IMR-90 (cell line): ENCODE results near the gene GBF1. TPM values are rescaled to one million over a fixed set of nuclear protein-coding genes. Genes with fewer than 3 reads are reported as not detected.

Experiments
- ATAC-seq: fragments of 200-7000 bp; cut with Tn5 transposase; 2 replicates; pipeline ENCODE4 v1.9.1; 2020; ENCODE audit warnings: low read depth, mild to moderate bottlenecking, moderate library complexity
- BruUV-seq: library from RNA; stranded (reverse); fragments of 400-500 nt; replicated peaks from 2 replicates; lab custom pipeline; 2021; lab: Mats Ljungman, UMichigan
- CTCF ChIA-PET: fragments of 300-600 bp; formaldehyde crosslinking; extraction: SDS; loops from one replicate; lab custom pipeline; 2021; ENCODE audit warnings: antibody characterized with exemption; lab: Yijun Ruan, JAX
- POLR2A ChIA-PET: fragments of 300-600 bp; sonication (Branson Sonifier 250); formaldehyde crosslinking; loops from one replicate; lab custom pipeline; 2022; ENCODE audit warnings: antibody characterized with exemption; ENCODE audit not compliant: unreplicated experiment; lab: Charles Lee
- DNase-seq: peaks from one replicate; pipeline ENCODE4 v3.0.0; 2013
- H2AFZ ChIP-seq: replicated peaks from 2 replicates; pipeline ENCODE3; 2013; ENCODE audit warnings: low read length, mild to moderate bottlenecking; ENCODE audit not compliant: poor library complexity
- H2AK5ac ChIP-seq: 2 replicates; pipeline ENCODE4 v1.6.1; 2013; ENCODE audit warnings: low read depth, low read length, inconsistent platforms
- H2AK9ac ChIP-seq: replicated peaks from 2 replicates; pipeline ENCODE3; 2013; ENCODE audit warnings: mild to moderate bottlenecking, low read depth, low read length, moderate library complexity; ENCODE audit not compliant: poor library complexity
- H2BK120ac ChIP-seq: 2 replicates; pipeline ENCODE4 v1.6.1; 2013; ENCODE audit warnings: low read depth, low read length, inconsistent platforms
- H2BK15ac ChIP-seq: 3 replicates; pipeline ENCODE4 v1.6.1; 2013; ENCODE audit warnings: low read depth, low read length, inconsistent platforms
- H2BK20ac ChIP-seq: 2 replicates; pipeline ENCODE4 v1.6.1; 2013; ENCODE audit warnings: low read depth, mild to moderate bottlenecking, inconsistent platforms, low read length, moderate library complexity
- H2BK5ac ChIP-seq: 2 replicates; pipeline ENCODE4 v1.6.1; 2013; ENCODE audit warnings: mild to moderate bottlenecking, low read depth, low read length, inconsistent platforms; ENCODE audit not compliant: poor library complexity, severe bottlenecking
- H3K14ac ChIP-seq: replicated peaks from 2 replicates; pipeline ENCODE4 v1.6.1; 2013; ENCODE audit warnings: low read depth, low read length, inconsistent platforms
- H3K18ac ChIP-seq: 2 replicates; pipeline ENCODE4 v1.6.1; 2013; ENCODE audit warnings: low read depth, low read length, control low read depth
- H3K23ac ChIP-seq: 2 replicates; pipeline ENCODE4 v1.6.1; 2013; ENCODE audit warnings: low read depth, low read length, inconsistent platforms
- H3K27ac ChIP-seq: 2 replicates; pipeline ENCODE4 v1.5.1; 2013; ENCODE audit warnings: mild to moderate bottlenecking, control low read depth, low read length; ENCODE audit not compliant: insufficient read depth
- H3K27me3 ChIP-seq: 2 replicates; pipeline ENCODE4 v1.6.1; 2013; ENCODE audit warnings: low read length; ENCODE audit not compliant: control insufficient read depth, insufficient read depth
- H3K36me3 ChIP-seq: 2 replicates; pipeline ENCODE4 v1.6.1; 2013; ENCODE audit warnings: low read length, mixed read lengths; ENCODE audit not compliant: control insufficient read depth, insufficient read depth
- H3K4ac ChIP-seq: 2 replicates; pipeline ENCODE4 v1.6.1; 2013; ENCODE audit warnings: low read depth, low read length, inconsistent platforms
- H3K4me1 ChIP-seq: 2 replicates; pipeline ENCODE4 v1.6.1; 2013; ENCODE audit warnings: low read length, mixed read lengths; ENCODE audit not compliant: control insufficient read depth, insufficient read depth
- H3K4me2 ChIP-seq: 2 replicates; pipeline ENCODE4 v1.6.1; 2013; ENCODE audit warnings: low read depth, mild to moderate bottlenecking, control low read depth, low read length, moderate library complexity
- H3K4me3 ChIP-seq: 2 replicates; pipeline ENCODE4 v1.5.1; 2013; ENCODE audit warnings: low read depth, mild to moderate bottlenecking, control low read depth, low read length, moderate library complexity; ENCODE audit not compliant: insufficient read depth
- H3K56ac ChIP-seq: 2 replicates; pipeline ENCODE4 v1.6.1; 2013; ENCODE audit warnings: low read length, inconsistent platforms; ENCODE audit not compliant: insufficient read depth; ENCODE audit errors: extremely low read depth
- H3K79me1 ChIP-seq, 2 experiments: 2 replicates each; pipeline ENCODE4 v1.6.1; 2013; ENCODE audit warnings: low read length in 2 of 2, inconsistent platforms in 1 of 2, low read depth in 1 of 2
- H3K9ac ChIP-seq: 2 replicates; pipeline ENCODE4 v1.6.1; 2013; ENCODE audit warnings: low read depth, low read length, control low read depth
- H3K9me1 ChIP-seq: 2 replicates; pipeline ENCODE4 v1.6.1; 2013; ENCODE audit warnings: low read length, inconsistent platforms; ENCODE audit not compliant: insufficient read depth
- H3K9me3 ChIP-seq: 2 replicates; pipeline ENCODE4 v1.6.1; 2013; ENCODE audit warnings: low read length; ENCODE audit not compliant: control insufficient read depth, insufficient read depth
- H4K20me1 ChIP-seq: 2 replicates; pipeline ENCODE4 v1.6.1; 2013; ENCODE audit warnings: low read length, inconsistent platforms; ENCODE audit not compliant: insufficient read depth
- H4K5ac ChIP-seq: 2 replicates; pipeline ENCODE4 v1.6.1; 2013; ENCODE audit warnings: mild to moderate bottlenecking, low read depth, low read length, control low read depth
- H4K8ac ChIP-seq, 2 experiments: 2 replicates each; pipeline ENCODE4 v1.6.1; 2013; ENCODE audit warnings: low read depth in 2 of 2, low read length in 2 of 2, control low read depth in 1 of 2, inconsistent platforms in 1 of 2
- H4K91ac ChIP-seq: 2 replicates; pipeline ENCODE4 v1.6.1; 2013; ENCODE audit warnings: low read depth, low read length, inconsistent platforms; ENCODE audit not compliant: insufficient read depth
- BHLHE40 ChIP-seq: fragments of 150-350 bp; IDR thresholded peaks from 2 replicates; pipeline ENCODE4 v1.6.1; 2016; ENCODE audit warnings: mild to moderate bottlenecking, low read depth, low read length
- MAZ ChIP-seq: IDR thresholded peaks from 2 replicates; pipeline ENCODE4 v1.6.1; 2012; ENCODE audit warnings: low read depth, mild to moderate bottlenecking, low read length, improper control_type of control experiment, moderate library complexity, borderline replicate concordance
- MXI1 ChIP-seq: IDR thresholded peaks from 2 replicates; pipeline ENCODE4 v1.6.1; 2012; ENCODE audit warnings: low read depth, mild to moderate bottlenecking, low read length, moderate library complexity, borderline replicate concordance
- POLR2A ChIP-seq: IDR thresholded peaks from 2 replicates; pipeline ENCODE4 v1.6.1; 2012; ENCODE audit warnings: mild to moderate bottlenecking, low read depth, low read length
- WGBS, 2 experiments: methylation state at CpG; one replicate each; pipeline versions ENCODE4 v1.1.5 to v1.1.7; 2013; ENCODE audit warnings: missing lambda C conversion rate in 2 of 2; ENCODE audit not compliant: insufficient read length in 1 of 2; ENCODE audit errors: extremely low coverage in 2 of 2; 5-methylcytosine and 5-hydroxymethylcytosine counted together
- dilution Hi-C: fragments of 300-500 bp; cut with HindIII; formaldehyde crosslinking; loops from one replicate; pipeline ENCODE4 v1.14.3; 2018; ENCODE audit warnings: low sequenced_read_pairs; ENCODE audit not compliant: unreplicated experiment
- in situ Hi-C: fragments of 300-500 bp; cut with MboI; formaldehyde crosslinking; loops from 3 replicates; pipeline ENCODE4 v1.14.3; 2019; ENCODE audit warnings: low sequenced_read_pairs, inconsistent platforms, mixed read lengths
- intact Hi-C: fragments of 100-400 bp; cut with micrococcal nuclease; formaldehyde crosslinking; loops from 2 replicates; pipeline ENCODE4 v1.10.0; 2022
- polyA plus RNA-seq, 3 experiments: library from polyadenylated mRNA; depleted of rRNA; stranded (reverse); fragments of >200 nt; gene quantifications; 2 replicates each; pipeline ENCODE4 v1.2.3, GENCODE V29; 2012; ENCODE audit warnings: low replicate concordance in 1 of 3
- total RNA-seq: library from RNA; depleted of rRNA; stranded (reverse); fragments of >200 nt; gene quantifications from 2 replicates; pipeline ENCODE4 v1.2.3, GENCODE V29; 2012

The GBF1 gene
- total and polyA plus RNA-seq, 2 of the 4 experiments (the other 2 are of a cell fraction) = 38.7 to 40.1 TPM

- Histone ChIP-seq H3K79me1 (peaks cover 0 to 4% of the 10 kb centered on the region in 2 experiments; a peak in 1 of 4 replicates), H2AK9ac (peak overlapping the region; percentile 85), H3K9me3 (no peaks in the 10 kb centered on the region), H3K18ac (no peak overlapping the region), H3K27ac (peak overlapping the region; percentile 8), H2BK120ac (no peak overlapping the region), H2BK5ac (no peak overlapping the region), H3K27me3 (peaks cover 48% of the 10 kb centered on the region), H4K5ac (no peak overlapping the region), H4K91ac (peak overlapping the region; percentile 49; the same call in 1 of the 2 replicates), H3K14ac (0 out of 2 replicates have a peak overlapping the region, but pooled peaks have one; percentile 52), H3K4ac (peak overlapping the region; percentile 52), H2AK5ac (peak overlapping the region; percentile 83), H2BK20ac (peak overlapping the region; percentile 41; the same call in 1 of the 2 replicates), H3K4me3 (peak overlapping the region; percentile 80), H3K9me1 (peaks cover 11% of the 10 kb centered on the region; the same call in 1 of the 2 replicates), H4K8ac (peak overlapping the region; percentile 23 to 66; a peak in 3 of 4 replicates), H3K36me3 (no peaks in the 10 kb centered on the region), H2AFZ (peak overlapping the region; percentile 89), H3K23ac (peak overlapping the region; percentile 71; the same call in 1 of the 2 replicates), H3K56ac (no peak overlapping the region; the same call in 1 of the 2 replicates), H4K20me1 (no peaks in the 10 kb centered on the region; the same call in 1 of the 2 replicates), H3K4me2 (peak overlapping the region; percentile 78), H3K4me1 (peaks cover 8% of the 10 kb centered on the region; the same call in 1 of the 2 replicates), H3K9ac (peak overlapping the region; percentile 42), H2BK15ac (0 out of 3 replicates have a peak overlapping the region, but pooled peaks have one; percentile 28)
- in situ Hi-C loops = no loop called here
- dilution Hi-C loops = no loop called here
- ATAC-seq (peak; percentile 76), DNase-seq (peak; percentile 44)
- 1% methylated on average over 63 of the region's 103 CpGs; no CpG with 5 or more reads in 1 of the 2 experiments for WGBS, 2 experiments
- intact Hi-C loops = no loop called here
- POLR2A ChIA-PET = no interaction called here
- CTCF ChIA-PET = interaction anchor here (1.2 kb wide), 1 partner anchor 14 kb away, joined by 3 read pairs; no protein-coding TSS in a partner anchor
- 0 out of 2 replicates have a peak, but pooled peaks have one; percentile 27 for TF ChIP-seq MAZ
- TF ChIP-seq POLR2A = peak; percentile 14; the same call in 1 of the 2 replicates
- no peak for TF ChIP-seq MXI1
- TF ChIP-seq BHLHE40 = no peak
- no TSS peak for BruUV-seq
These were observed 163.6 kb downstream of the GBF1 start for GRCh38 chr10:102408728-102409603.
